Uterus (tissue), 4 donors: ENCODE results near the gene CSN3. TPM values are rescaled to one million over a fixed set of nuclear protein-coding genes. Genes with fewer than 3 reads are reported as not detected.

Experiments
- DNase-seq, 2 donors: peaks; one replicate each; pipeline ENCODE4 v3.0.0-alpha.2; 2019 to 2020
- H3K27ac ChIP-seq, 2 donors: fragments of 200-600 bp; sonication (generic); 1 replicate in 1 of 2; 2 replicates in 1 of 2; pipeline ENCODE4 v1.5.1; 2016 to 2018
- H3K27me3 ChIP-seq, 2 donors: fragments of 200-600 bp; sonication (generic); one replicate each; pipeline ENCODE4 v1.5.1; 2018 to 2019; ENCODE audit warnings: control low read depth in 1 of 2
- H3K36me3 ChIP-seq, 2 donors: fragments of 200-600 bp; sonication (generic); one replicate each; pipeline ENCODE4 v1.5.1; 2019; ENCODE audit warnings: control low read depth in 1 of 2
- H3K4me1 ChIP-seq, 2 donors: fragments of 200-600 bp; sonication (generic); one replicate each; pipeline ENCODE4 v1.5.1; 2018 to 2019; ENCODE audit warnings: control low read depth in 1 of 2
- H3K4me3 ChIP-seq, 2 donors: fragments of 200-600 bp; sonication (generic); 1 replicate in 1 of 2; 2 replicates in 1 of 2; pipeline ENCODE4 v1.5.1; 2018 to 2019; ENCODE audit warnings: mild to moderate bottlenecking in 1 of 2
- H3K9me3 ChIP-seq, 2 donors: fragments of 200-600 bp; sonication (generic); one replicate each; pipeline ENCODE4 v1.5.1; 2019; ENCODE audit warnings: control low read depth in 1 of 2
- POLR2A ChIP-seq, 2 donors: fragments of 450-650 bp; IDR thresholded peaks; one replicate each; pipeline ENCODE4 v1.6.1; 2016; ENCODE audit warnings: antibody characterized with exemption in 2 of 2, mild to moderate bottlenecking in 1 of 2, moderate library complexity in 1 of 2
- intact Hi-C: fragments of 100-400 bp; cut with DNase I; formaldehyde crosslinking; loops from one replicate; pipeline ENCODE4 v1.15.1; 2023; ENCODE audit warnings: low total_unique reads
- total RNA-seq, 4 donors: library from RNA; depleted of rRNA in 3 of 4; stranded (reverse); fragments of >200 nt in 3 of 4; gene quantifications; one replicate each; pipeline versions ENCODE4 v1.1.0 to v1.2.4, GENCODE V29; 2014 to 2023
- TF ChIP-seq, protein P1 (sequence below), 4 experiments: fragments of 200-600 bp in 2 of 4; fragments of 450-650 bp in 2 of 4; sonication (generic) in 2 of 4; IDR thresholded peaks; one replicate each; pipeline ENCODE4 v1.5.1; 2016 to 2019; ENCODE audit warnings: antibody characterized with exemption in 4 of 4, mild to moderate bottlenecking in 2 of 4, moderate library complexity in 1 of 4
- donor health status: DM: yes; HTN: yes; CAD: no.

CSN3 gene
- total RNA-seq, 4 donors from 2014 or later = not detected

DNA sequence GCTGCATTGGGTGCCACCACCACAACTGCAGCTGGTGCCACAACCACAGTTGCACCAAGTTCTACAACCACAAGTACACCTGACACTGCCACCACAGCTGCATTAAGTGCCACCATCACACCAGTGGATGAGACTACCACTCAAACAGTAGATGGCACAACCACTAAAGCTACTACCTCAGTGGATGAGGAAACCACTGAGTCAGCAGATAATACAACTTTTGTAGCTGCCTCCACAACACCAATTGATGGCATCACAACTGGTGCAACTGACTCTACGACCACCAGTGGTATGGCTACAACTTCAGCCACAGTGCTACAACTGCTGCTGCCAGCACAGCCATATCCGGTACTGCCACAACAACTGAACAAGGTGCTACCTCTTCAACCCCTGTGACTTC is 57.2 kb downstream of the CSN3 start:
- intact Hi-C loops = no loop called here
- Histone ChIP-seq H3K9me3 (no peaks in the 10 kb centered on the region), H3K36me3 (no peaks in the 10 kb centered on the region), H3K4me1 (no peaks in the 10 kb centered on the region), H3K27ac (no peak overlapping the region), H3K27me3 (no peaks in the 10 kb centered on the region), H3K4me3 (no peak overlapping the region)
- TF ChIP-seq POLR2A (IDR thresholded peaks at IDR 0.05) = no peak
- TF ChIP-seq, protein P1, sequence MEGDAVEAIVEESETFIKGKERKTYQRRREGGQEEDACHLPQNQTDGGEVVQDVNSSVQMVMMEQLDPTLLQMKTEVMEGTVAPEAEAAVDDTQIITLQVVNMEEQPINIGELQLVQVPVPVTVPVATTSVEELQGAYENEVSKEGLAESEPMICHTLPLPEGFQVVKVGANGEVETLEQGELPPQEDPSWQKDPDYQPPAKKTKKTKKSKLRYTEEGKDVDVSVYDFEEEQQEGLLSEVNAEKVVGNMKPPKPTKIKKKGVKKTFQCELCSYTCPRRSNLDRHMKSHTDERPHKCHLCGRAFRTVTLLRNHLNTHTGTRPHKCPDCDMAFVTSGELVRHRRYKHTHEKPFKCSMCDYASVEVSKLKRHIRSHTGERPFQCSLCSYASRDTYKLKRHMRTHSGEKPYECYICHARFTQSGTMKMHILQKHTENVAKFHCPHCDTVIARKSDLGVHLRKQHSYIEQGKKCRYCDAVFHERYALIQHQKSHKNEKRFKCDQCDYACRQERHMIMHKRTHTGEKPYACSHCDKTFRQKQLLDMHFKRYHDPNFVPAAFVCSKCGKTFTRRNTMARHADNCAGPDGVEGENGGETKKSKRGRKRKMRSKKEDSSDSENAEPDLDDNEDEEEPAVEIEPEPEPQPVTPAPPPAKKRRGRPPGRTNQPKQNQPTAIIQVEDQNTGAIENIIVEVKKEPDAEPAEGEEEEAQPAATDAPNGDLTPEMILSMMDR (IDR thresholded peaks at IDR 0.05) = no peak
- no peak for DNase-seq

DNA sequence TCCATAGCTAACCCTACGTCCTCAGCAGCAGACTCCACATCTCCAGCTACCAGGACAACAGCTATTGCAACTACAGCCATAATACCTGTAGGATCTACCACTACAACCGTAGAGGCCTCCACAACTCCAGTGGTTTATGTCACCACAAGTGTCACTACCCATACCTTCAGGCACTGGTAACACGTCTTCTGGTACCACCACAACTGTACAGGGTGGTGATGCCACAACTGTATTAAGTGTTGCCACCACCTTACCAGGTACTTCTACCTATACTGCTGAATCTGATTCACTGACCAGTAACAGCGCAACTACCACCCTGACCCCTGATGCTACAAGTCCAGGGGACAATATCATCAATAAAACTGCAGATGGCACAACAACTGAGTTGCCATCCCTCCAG is 57.8 kb downstream of the CSN3 start:
- intact Hi-C loops = no loop called here
- Histone ChIP-seq H3K4me1 (no peaks in the 10 kb centered on the region), H3K27me3 (no peaks in the 10 kb centered on the region), H3K36me3 (no peaks in the 10 kb centered on the region), H3K27ac (no peak overlapping the region), H3K9me3 (no peaks in the 10 kb centered on the region), H3K4me3 (no peak overlapping the region)
- DNase-seq = no peak
- TF ChIP-seq POLR2A (IDR thresholded peaks at IDR 0.05) = no peak
- TF ChIP-seq, protein P1 (IDR thresholded peaks at IDR 0.05) = no peak

Other genes with a start within 250 kb of the CSN3 start
- not detected for gene STATH, start 246.6 kb upstream of the CSN3 start, total RNA-seq
- not detected for gene HTN3, start 214.1 kb upstream of the CSN3 start, total RNA-seq
- not detected for gene HTN1, start 192.2 kb upstream of the CSN3 start, total RNA-seq
- not detected for gene PRR27, start 88.4 kb upstream of the CSN3 start, total RNA-seq
- gene ODAM, start 46.9 kb upstream of the CSN3 start, total RNA-seq = under 1 TPM in 1 of 4 donors, not detected in 3; 0.35 TPM
- gene FDCSP, start 16.5 kb upstream of the CSN3 start, total RNA-seq = not detected
- under 1 TPM in 1 of 4 donors, not detected in 3; 0.28 TPM for gene CABS1, start 92.4 kb downstream of the CSN3 start, total RNA-seq
- not detected for gene SMR3A, start 118.2 kb downstream of the CSN3 start, total RNA-seq
- gene SMR3B, start 140.5 kb downstream of the CSN3 start, total RNA-seq = not detected
- not detected for gene OPRPN, start 155.3 kb downstream of the CSN3 start, total RNA-seq
- gene MUC7, start 229.6 kb downstream of the CSN3 start, total RNA-seq = not detected